ENCODE measurements around the gene ADNP2.

ADNP2 gene

DNA sequence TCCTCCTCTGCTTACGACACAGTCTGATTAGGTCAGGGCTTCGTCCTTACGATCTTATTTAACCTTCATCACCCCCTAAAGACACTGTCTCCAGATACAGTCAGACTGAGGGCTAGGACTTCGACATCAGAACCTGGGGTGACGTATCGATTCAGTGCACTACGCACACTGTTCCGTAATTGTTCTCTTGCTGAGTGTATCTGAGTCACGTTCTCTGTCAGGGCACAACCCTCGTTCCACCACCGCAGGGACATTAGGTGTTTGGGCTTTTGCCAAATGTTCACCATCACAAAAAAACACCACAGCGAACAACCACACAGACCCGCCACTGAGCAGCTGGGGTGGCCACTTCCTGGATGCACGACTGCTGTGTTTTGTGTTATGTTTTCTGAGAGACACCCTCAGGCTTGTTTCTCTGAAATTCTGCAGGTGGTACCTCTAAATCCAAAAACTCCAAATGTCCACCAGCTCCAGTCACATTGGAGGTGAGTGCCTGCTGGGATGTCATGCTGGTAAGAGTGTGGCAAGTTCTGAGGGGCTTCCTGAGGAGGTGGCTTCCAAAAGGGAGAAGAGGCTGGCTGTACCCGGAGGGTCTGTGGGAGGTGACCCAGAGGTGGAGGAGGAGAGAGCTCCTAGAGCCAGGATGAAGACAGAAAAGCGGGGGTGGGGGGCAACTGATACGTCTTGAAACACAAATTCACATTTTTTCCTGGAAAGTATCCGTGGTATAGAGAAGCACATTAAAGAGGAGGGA is 66.6 kb downstream of the ADNP2 start:
- H3K27ac ChIP-seq: no peak overlapping the region
- H3K4me3 ChIP-seq: no peak overlapping the region
- no peaks in the 10 kb centered on the region for H3K36me3 ChIP-seq (ENCODE audit: insufficient read depth, low read length)
- no peaks in the 10 kb centered on the region for H3K9me3 ChIP-seq (ENCODE audit: low read depth, low read length)
- TF ChIP-seq EZH2 (IDR thresholded peaks at IDR 0.05): no peak
- TF ChIP-seq FOXP2 (optimal IDR thresholded peaks at IDR 0.05; ENCODE audit: control extremely low read depth, extremely low read length, insufficient read depth): no peak
- H3K9ac ChIP-seq (ENCODE audit: insufficient read length): no peak overlapping the region
- no peak for DNase-seq (ENCODE audit: low read depth, low spot score)

DNA sequence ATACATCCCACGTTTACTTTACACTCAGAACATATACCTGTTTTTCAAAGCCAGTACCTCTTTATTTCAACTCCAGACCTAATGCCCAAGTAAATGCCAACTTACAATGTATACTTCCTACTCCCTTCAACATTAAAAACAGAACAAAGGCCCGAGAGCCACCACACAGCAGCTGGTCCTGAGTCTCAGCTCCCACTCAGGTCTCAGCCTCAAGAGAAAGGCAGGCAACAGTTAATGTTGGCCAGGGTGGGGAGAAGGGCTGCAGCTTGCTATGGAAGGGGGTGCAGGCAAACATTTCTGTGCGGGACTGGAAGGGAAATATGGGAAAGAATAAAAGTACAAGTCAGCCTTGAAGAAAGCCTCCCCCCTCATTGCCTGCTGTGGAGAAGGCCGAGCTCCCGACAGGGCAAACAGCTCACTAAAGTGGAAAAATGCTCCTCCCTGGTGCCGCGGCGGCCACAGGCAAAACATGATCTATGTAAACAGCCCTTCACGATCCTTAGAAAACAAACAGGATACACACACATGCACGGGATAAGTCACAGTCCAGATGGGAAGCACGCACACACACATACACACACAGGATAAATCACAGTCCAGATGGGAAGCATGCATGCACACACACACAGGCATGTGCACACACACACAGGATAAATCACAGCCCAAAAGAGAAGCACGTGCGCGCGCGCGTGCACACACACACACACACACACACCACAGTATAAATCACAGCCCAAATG is 67.4 kb downstream of the ADNP2 start:
- TF ChIP-seq EZH2 (IDR thresholded peaks at IDR 0.05): no peak
- no peak for TF ChIP-seq POLR2AphosphoS5 (IDR thresholded peaks at IDR 0.05; ENCODE audit: borderline replicate concordance, low read depth, low read length)
- TF ChIP-seq FOXP2 (optimal IDR thresholded peaks at IDR 0.05; ENCODE audit: control extremely low read depth, extremely low read length, insufficient read depth): no peak
- H3K9me3 ChIP-seq (ENCODE audit: low read depth, low read length): no peaks in the 10 kb centered on the region
- H3K4me3 ChIP-seq: no peak overlapping the region
- no peaks in the 10 kb centered on the region for H3K36me3 ChIP-seq (ENCODE audit: insufficient read depth, low read length)
- no peak overlapping the region for H3K27ac ChIP-seq
- H3K9ac ChIP-seq (ENCODE audit: insufficient read length): no peak overlapping the region
- DNase-seq (ENCODE audit: low read depth, low spot score): no peak

DNA sequence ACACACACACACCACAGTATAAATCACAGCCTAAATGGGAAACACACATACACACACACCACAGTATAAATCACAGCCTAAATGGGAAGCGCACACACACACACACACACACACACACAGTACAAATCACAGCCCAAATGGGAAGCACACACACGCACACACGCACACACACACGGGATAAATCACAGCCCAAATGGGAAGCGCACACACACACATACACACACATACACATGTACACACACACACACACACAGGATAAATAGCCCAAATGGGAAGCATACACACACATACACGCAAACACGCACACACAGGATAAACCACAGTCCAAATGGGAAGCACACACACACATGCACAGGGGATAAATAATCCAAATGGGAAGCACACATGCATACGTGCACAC is 68.1 kb downstream of the ADNP2 start:
- no peak overlapping the region for H3K9ac ChIP-seq (ENCODE audit: insufficient read length)
- no peaks in the 10 kb centered on the region for H3K9me3 ChIP-seq (ENCODE audit: low read depth, low read length)
- H3K27ac ChIP-seq: no peak overlapping the region
- TF ChIP-seq POLR2AphosphoS5 (IDR thresholded peaks at IDR 0.05; ENCODE audit: borderline replicate concordance, low read depth, low read length): no peak
- H3K4me3 ChIP-seq: no peak overlapping the region
- DNase-seq (ENCODE audit: low read depth, low spot score): no peak
- H3K36me3 ChIP-seq (ENCODE audit: insufficient read depth, low read length): no peaks in the 10 kb centered on the region

DNA sequence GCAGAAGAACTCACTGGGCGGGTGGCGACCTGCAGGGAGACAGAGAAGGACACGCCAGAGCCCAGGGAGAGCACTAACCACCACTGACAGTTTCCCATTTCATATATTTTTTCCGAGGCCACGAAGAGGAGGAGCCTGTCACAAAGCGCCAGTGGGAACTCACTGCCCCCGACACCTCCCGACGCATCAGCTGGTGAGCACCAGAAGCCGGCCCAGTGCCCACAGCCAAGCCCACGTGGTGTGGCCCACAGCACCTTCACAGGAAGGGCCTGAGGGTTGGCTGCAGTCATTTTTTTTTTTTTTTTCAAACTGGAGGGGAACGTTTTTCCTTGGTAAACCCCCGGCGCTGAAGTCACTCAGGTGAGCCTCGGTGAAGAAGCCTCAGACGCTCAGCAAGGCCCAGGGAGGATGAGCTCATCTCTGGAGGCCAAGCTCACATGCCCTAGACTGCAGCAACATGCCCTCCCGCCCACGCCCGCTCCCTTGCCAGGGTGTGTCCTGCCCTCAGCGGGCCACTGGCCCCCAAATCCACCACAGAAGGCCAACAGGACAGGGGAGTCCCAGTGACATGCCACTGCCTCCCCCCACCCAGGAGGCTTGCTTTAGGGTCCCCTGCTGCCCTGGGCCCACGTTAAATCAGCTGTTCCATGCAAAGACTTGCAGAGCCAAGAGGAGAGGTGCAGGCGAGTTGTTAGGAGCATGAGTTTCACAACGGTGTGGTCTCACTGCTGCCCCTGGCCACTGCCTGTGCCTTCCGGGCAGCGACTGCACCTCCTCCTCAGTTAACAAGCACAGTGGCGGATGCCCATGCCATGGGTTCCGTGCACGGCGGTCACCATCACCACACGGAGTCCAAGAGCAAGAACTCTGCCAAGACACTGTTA is 70.1 kb downstream of the ADNP2 start:
- no peaks in the 10 kb centered on the region for H3K9me3 ChIP-seq (ENCODE audit: low read depth, low read length)
- H3K36me3 ChIP-seq (ENCODE audit: insufficient read depth, low read length): no peaks in the 10 kb centered on the region
- H3K27ac ChIP-seq: no peak overlapping the region
- TF ChIP-seq POLR2AphosphoS5 (IDR thresholded peaks at IDR 0.05; ENCODE audit: borderline replicate concordance, low read depth, low read length) (no peak), FOXP2 (optimal IDR thresholded peaks at IDR 0.05; ENCODE audit: control extremely low read depth, extremely low read length, insufficient read depth) (no peak), EZH2 (IDR thresholded peaks at IDR 0.05) (no peak)
- no peak overlapping the region for H3K4me3 ChIP-seq
- DNase-seq (ENCODE audit: low read depth, low spot score): no peak
- no peak overlapping the region for H3K9ac ChIP-seq (ENCODE audit: insufficient read length)

DNA sequence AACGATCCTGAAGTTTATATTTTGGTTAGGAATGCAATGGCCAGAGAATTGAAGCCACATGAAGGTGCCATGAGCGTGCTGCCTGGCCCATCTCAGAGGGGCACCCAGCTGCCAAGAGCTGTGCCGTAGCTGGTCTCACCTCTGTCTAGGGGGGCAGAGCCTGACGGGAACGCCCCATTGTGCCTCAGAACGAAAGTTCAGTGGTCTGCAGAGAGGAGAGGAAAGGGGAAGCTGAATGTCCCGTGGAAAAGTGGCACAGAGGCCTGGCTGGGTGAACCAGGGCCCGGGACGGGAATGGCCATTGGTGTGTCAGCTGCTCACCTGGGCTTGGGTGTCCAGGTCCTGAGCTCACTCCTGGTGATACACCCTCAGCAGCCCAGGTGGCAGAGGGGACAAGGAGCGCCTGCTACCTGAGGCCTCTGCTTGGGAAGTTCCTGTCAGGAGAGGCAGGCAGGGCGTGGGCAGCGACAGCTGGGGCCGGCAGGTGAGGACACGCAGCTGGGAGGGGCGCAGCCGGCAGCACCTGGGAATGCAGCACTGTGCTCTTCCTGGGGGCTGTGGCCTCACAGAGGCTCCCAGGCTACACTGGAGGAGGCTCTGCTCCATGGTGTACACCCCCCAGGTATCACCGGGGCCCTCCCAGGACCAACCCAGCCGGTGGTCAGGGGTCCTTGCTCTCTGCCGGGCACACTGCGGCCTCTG is 70.9 kb downstream of the ADNP2 start:
- Histone ChIP-seq H3K9me3 (ENCODE audit: low read depth, low read length) (no peaks in the 10 kb centered on the region), H3K36me3 (ENCODE audit: insufficient read depth, low read length) (no peaks in the 10 kb centered on the region), H3K4me3 (no peak overlapping the region), H3K27ac (no peak overlapping the region), H3K9ac (ENCODE audit: insufficient read length) (no peak overlapping the region)
- no peak for TF ChIP-seq FOXP2 (optimal IDR thresholded peaks at IDR 0.05; ENCODE audit: control extremely low read depth, extremely low read length, insufficient read depth)
- DNase-seq (ENCODE audit: low read depth, low spot score): no peak

DNA sequence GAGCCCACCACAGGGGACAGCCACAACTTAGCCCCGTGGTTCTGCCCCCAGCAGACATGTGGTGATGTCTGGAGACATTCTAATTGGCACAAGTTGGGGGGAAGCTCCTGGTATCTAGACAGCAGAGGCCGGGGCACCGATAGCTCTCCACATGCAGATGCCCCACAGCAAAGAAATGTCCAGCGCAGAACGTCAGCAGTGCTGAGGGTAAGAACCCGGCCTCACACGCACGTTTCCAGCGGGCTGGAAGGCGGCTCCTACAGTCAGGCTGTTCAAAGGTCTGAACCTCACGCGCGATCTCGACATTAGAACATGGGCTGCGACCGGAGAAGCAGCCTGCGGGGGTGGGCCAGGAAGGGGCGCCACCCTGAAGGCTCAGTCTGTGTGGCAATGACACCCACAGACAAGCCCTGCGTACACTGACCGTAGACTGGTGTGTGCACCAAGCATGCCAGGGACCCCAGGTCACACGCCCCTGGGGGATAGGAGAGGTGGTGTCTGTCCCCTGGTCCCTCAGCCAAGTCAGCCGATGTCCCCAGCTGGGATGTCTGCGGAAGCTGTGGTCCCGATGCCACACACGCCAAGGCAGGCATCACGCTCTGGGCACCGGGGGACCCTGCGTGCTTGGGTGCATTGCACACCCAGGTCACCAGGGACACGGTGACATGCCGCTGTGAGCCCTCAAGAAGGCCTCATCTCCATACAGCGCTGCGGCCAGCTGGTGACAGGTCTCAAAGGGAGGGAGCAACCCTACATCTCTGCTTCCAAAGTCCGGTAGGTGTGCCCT is 71.9 kb downstream of the ADNP2 start:
- Histone ChIP-seq H3K9me3 (ENCODE audit: low read depth, low read length) (no peaks in the 10 kb centered on the region), H3K4me3 (no peak overlapping the region), H3K36me3 (ENCODE audit: insufficient read depth, low read length) (no peaks in the 10 kb centered on the region), H3K9ac (ENCODE audit: insufficient read length) (no peak overlapping the region), H3K27ac (no peak overlapping the region)
- no peak for DNase-seq (ENCODE audit: low read depth, low spot score)
- TF ChIP-seq EZH2 (IDR thresholded peaks at IDR 0.05) (no peak), POLR2AphosphoS5 (IDR thresholded peaks at IDR 0.05; ENCODE audit: borderline replicate concordance, low read depth, low read length) (no peak), FOXP2 (optimal IDR thresholded peaks at IDR 0.05; ENCODE audit: control extremely low read depth, extremely low read length, insufficient read depth) (no peak)

DNA sequence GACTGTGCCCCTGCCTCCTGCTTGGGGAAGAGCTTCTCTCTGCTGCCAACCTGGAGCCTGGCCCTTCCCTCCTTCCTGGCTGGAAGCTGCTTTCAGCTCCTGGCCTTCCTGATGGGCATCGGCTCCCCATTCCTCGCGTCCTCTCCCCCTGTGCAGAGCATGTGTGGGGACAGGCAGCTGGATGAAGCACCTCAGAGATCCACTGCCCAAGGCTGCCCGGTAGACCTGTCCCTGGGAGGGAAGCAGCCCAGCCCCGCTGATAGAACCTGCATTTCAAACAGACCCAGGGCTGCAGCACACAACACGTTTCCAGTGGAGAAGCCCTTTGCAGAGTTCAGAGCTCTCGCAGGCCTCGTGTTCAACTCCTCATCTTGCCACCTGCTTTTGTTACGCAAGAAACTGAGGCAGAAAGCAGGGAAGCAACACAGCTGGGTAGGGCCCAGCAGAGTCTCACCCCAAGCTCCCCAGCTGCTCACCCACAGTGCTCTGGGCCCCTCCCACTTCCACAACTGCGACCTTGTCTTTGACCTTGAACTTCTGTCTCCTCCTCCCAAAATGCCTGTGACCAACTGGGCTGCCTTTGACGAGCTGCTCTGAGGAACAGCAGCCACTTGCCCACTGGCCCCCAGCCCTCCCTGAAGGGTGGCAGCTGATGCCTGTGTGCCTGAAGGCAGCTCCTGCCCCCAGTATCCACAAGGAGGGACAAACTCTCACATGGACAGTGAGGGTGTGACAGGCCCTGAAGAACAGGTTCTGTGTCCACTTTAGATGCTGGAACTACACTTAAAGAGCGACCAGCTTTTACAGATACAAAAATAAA is 72.8 kb downstream of the ADNP2 start:
- no peaks in the 10 kb centered on the region for H3K36me3 ChIP-seq (ENCODE audit: insufficient read depth, low read length)
- no peak overlapping the region for H3K27ac ChIP-seq
- H3K4me3 ChIP-seq: no peak overlapping the region
- TF ChIP-seq POLR2AphosphoS5 (IDR thresholded peaks at IDR 0.05; ENCODE audit: borderline replicate concordance, low read depth, low read length) (no peak), FOXP2 (optimal IDR thresholded peaks at IDR 0.05; ENCODE audit: control extremely low read depth, extremely low read length, insufficient read depth) (no peak), EZH2 (IDR thresholded peaks at IDR 0.05) (no peak)
- DNase-seq (ENCODE audit: low read depth, low spot score): no peak
- H3K9me3 ChIP-seq (ENCODE audit: low read depth, low read length): no peaks in the 10 kb centered on the region
- no peak overlapping the region for H3K9ac ChIP-seq (ENCODE audit: insufficient read length)

Data from SK-N-MC (cell line).